ENCODE results near the gene COMP.

Gene COMP

GRCh38 chr19:18770663-18771327, 20.3 kb downstream of the COMP start:
- in situ Hi-C loops (cut with MboI; ENCODE audit: low sequenced_read_pairs): no loop called here

- in situ Hi-C loops (cut with MboI; ENCODE audit: low sequenced_read_pairs): no loop called here
Observed at GRCh38 chr19:18769989-18770528, 21.0 kb downstream of the COMP start.

- in situ Hi-C loops (cut with MboI; ENCODE audit: low sequenced_read_pairs): no loop called here
Observed at GRCh38 chr19:18768997-18769891, 21.9 kb downstream of the COMP start.

GRCh38 chr19:18768046-18768771, 22.9 kb downstream of the COMP start:
- in situ Hi-C loops (cut with MboI; ENCODE audit: low sequenced_read_pairs): no loop called here

GRCh38 chr19:18765224-18765623, 25.9 kb downstream of the COMP start:
- in situ Hi-C loops (cut with MboI; ENCODE audit: low sequenced_read_pairs): no loop called here

- in situ Hi-C loops (cut with MboI; ENCODE audit: low sequenced_read_pairs): no loop called here
Observed at GRCh38 chr19:18764591-18765051, 26.5 kb downstream of the COMP start.

GRCh38 chr19:18763674-18764590, 27.2 kb downstream of the COMP start:
- in situ Hi-C loops (cut with MboI; ENCODE audit: low sequenced_read_pairs): no loop called here

GRCh38 chr19:18762125-18763023, 28.7 kb downstream of the COMP start:
- in situ Hi-C loops (cut with MboI; ENCODE audit: low sequenced_read_pairs): no loop called here

GRCh38 chr19:18761531-18762110, 29.5 kb downstream of the COMP start:
- in situ Hi-C loops (cut with MboI; ENCODE audit: low sequenced_read_pairs): no loop called here

- in situ Hi-C loops (cut with MboI; ENCODE audit: low sequenced_read_pairs): no loop called here
Observed at GRCh38 chr19:18760440-18761383, 30.4 kb downstream of the COMP start.

- in situ Hi-C loops (cut with MboI; ENCODE audit: low sequenced_read_pairs): no loop called here
Observed at GRCh38 chr19:18759995-18760426, 31.1 kb downstream of the COMP start.

- in situ Hi-C loops (cut with MboI; ENCODE audit: low sequenced_read_pairs): no loop called here
Observed at GRCh38 chr19:18759304-18759994, 31.7 kb downstream of the COMP start.

- in situ Hi-C loops (cut with MboI; ENCODE audit: low sequenced_read_pairs): no loop called here
Observed at GRCh38 chr19:18756896-18757295, 34.2 kb downstream of the COMP start.

GRCh38 chr19:18754501-18754900, 36.6 kb downstream of the COMP start:
- in situ Hi-C loops (cut with MboI; ENCODE audit: low sequenced_read_pairs): no loop called here

GRCh38 chr19:18751571-18751970, 39.5 kb downstream of the COMP start:
- in situ Hi-C loops (cut with MboI; ENCODE audit: low sequenced_read_pairs): no loop called here

- in situ Hi-C loops (cut with MboI; ENCODE audit: low sequenced_read_pairs): no loop called here
Observed at GRCh38 chr19:18750295-18750970, 40.7 kb downstream of the COMP start.
